NCI-H2081 treated with DMSO at 0.1 percent for 48 hours (cell line): Measurements from ENCODE around the gene CACNG7.

ENCODE experiments used
- DNase-seq: peaks from one replicate; lab custom pipeline; 2025; lab: John Stamatoyannopoulos, UW

Gene CACNG7

DNA sequence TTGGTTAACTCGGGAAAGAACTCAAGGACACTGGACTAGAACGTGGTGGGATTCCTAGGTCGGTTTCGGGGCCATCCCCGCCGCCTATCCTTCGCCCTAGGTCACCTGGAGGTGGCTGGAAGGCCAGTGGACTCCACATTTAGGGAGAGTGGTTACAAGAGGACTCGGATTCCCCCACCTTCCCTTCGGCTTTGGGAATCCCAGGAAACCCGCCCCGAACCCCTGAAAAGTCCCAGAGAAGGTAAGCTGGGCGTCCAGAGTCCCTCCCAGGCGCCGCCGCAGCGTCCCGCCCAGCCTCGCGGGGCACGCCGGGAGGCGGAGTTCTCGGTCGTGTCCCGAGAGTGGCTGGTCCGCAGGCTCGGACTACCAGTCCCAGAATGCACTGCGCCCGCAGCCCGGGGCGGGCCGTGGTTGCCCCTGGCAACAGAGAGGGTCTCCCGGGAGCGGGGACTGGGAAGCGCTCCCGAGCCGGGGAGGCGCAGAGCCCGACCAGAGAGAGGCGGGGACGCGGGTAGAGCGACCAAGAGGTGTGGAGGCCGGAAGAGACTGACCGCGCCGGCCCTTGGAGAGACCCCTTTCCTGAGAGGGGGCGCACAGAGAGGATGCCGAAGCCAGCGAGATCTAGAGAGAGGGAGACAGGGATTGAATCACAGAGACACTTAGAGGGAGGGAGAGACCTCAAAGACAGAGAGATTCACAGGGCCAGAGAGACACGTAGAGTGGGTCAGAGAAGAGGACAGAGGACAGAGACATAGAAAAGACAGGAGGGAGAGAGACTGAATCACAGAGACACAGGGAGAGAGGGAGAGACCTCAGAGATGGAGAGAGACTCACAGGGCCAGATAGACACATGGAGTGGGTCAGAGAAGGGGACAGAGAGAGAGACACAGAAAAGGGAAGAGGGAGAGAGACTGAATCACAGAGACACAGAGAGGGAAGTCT is 29.7 kb upstream of the CACNG7 start:
- DNase-seq: no peak

DNA sequence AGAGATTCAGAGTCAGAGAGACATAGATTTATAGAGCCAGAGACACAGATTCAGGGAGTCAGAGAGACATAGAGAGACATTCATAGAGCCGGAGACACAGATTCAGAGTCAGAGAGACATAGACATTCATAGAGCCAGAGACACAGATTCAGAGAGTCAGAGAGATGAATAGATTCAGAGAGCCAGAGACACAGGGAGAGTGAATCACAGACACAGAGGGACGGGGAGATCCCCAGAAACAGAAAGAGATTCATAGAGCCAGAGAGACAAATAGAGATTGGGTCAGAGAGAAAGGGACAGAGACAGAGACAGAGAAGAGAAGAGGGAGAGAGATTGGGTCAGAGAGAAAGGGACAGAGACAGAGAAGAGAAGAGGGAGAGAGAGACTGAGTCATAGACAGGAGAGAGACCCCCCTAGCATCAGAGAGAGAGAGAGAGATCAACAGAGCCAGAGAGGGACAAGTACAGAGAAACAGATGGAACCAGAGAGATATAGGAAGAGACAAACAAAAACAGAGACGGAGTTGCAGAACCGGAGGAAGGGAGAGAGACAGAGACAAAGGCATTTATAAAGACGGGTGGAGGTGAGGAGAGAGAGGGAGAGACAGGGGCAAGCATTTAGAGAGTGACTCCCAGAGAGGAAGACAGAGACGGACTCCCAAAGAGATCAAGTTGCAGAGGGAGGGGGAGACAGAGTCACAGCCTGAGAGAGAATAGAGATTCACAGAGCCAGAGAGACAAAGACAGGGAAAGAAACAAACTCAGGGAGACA is 28.2 kb upstream of the CACNG7 start:
- DNase-seq: no peak

DNA sequence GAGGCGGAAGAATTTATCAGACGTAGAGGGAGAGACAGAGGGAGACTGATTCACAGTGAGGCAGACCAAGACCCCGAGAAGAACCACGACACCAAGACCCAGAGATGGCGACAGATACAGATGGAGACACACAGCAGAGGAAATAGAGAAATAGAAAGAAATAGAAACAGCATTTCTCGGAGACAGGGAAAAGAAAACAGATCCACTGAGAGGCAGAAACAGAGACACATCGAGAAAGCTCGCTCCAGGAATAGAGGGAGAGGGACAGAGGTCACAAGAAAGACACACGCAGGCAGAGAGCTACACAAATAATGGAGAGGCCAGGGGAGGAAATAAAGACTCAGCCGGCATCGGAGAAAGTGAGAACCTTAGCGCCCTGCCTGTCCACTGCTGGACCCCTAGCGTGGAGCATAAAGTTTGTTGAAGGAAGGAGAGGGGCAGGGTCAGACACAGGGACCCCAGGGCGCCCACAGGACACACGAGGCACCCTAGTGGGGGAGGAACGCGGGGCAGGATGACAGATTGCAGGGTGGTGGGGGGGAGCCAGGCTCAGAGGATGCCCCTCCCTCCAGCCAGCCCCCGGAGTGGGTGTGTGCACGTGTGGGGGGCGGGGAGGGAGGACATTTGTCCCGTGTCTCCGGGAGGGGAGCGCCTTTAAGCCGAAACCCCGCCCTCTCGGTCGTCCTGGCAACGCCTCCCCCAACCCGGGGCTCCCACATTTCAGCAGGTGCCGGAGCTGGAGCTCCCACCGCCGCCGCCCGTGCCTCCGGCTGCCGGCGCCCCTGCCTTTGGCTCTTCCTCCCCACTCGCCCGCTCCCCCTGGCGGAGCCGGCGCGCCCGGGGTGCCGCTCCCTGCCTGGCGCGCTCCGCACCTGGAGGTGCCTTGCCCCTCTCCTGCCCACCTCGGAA is 27.3 kb upstream of the CACNG7 start, which contains the start of gene PRKCG:
Gene PRKCG (plus strand): TSS at position 716 of the 909 bp plus-strand sequence. CDS start 298 bp downstream, outside the sequence.
- no peak for DNase-seq

DNA sequence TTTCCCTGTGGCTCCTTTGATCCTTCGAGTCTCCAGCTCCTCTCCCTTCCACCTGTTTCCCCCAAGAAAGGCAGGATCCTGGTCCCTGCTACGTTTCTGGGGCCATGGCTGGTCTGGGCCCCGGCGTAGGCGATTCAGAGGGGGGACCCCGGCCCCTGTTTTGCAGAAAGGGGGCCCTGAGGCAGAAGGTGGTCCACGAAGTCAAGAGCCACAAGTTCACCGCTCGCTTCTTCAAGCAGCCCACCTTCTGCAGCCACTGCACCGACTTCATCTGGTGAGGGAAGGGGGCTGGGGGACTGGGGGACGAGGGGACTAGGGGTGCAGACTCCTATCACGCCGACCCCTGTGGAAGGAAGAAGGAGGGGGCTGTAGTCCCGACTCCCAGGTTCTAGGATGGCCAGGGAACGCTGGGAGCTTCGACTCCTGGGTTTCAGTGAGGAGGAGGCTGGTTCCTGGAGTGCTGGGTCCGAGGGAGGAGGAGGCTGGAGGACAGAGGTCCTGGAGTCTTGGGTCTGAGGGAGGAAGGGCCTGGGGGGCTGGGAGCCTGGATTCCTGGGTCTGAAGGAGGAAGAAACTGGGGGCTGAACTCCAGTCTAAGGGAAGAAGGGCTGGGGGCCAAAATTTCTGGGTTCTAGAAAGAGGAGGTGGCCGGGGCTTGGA is 26.6 kb upstream of the CACNG7 start:
- DNase-seq: no peak

DNA sequence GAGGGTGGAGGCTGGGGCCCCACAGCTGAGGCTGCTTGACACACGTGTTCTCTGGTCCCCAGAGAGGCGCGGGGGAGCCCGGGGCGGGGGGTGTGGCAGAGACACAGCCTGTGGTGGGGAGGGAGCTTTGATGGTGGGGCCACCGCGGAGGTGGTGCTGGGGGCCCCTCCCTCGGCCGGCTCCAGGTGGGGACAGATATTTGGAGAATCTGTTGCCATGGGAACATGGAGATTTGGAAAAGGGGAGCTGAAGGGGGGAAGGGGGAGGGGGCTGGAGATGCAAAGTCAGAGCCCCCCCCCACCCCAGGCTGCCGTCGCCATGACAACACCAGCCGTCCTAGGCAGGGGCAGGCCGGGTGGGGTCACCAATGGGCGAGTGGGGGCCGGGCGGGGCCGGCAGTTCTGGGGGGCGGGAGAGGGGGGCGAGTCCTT is 25.8 kb upstream of the CACNG7 start:
- no peak for DNase-seq

DNA sequence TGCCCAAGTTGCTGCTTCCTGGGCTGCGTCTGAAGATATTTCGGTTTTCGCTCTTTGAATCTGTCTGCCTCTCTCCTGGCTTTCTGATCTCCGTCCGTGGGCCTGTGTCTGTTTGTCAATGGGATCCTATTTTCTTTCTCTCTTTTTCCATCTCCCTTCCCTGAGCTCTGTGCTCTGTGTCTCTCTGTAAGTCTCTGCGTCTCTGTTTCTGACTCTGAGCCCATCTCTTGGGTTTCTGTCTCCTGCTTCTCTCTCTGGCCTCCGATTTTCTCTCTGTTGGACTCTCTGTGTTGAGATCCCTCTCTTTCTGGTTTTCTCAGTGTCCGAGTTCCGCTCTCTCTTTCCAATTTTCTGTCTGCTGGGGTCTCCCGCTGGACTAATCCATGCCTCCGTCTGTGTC is 25.3 kb upstream of the CACNG7 start:
- no peak for DNase-seq

DNA sequence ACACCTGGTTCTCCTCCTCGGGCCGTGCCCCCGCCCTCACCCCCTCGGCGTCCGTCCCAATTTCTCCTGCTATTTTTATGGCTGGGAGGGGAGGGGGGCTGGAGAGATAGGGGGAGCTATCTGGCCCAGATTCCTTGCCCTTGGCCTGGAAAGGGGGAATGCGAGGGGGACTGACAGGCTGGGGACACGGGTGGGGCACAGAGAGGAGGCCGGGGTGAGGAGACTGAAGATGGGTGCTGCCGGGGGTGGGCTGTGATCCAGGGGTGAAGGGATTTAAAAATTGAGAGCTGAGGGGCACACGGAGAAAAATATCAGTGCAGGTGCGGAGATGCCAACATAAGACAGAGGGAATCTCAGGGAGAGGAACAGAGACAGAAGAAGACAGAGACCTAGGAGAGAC is 24.8 kb upstream of the CACNG7 start:
- DNase-seq: no peak

DNA sequence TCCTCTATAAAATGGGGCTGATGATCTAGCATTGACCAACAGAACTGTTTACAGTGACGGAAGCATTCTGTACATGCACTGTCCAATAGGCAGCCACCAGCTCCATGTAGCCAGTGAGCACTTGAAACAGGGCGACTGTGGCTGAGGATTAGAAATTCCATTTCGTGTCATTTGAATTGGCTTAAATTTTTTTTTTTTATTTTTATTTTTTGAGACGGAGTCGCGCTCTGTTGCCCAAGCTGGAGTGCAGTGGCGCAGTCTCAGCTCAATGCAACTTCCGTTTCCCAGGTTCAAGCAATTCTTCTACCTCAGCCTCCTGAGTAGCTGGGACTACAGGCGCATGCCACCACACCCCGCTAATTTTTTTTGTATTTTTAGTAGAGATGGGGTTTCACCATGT is 24.0 kb upstream of the CACNG7 start:
- DNase-seq: no peak

DNA sequence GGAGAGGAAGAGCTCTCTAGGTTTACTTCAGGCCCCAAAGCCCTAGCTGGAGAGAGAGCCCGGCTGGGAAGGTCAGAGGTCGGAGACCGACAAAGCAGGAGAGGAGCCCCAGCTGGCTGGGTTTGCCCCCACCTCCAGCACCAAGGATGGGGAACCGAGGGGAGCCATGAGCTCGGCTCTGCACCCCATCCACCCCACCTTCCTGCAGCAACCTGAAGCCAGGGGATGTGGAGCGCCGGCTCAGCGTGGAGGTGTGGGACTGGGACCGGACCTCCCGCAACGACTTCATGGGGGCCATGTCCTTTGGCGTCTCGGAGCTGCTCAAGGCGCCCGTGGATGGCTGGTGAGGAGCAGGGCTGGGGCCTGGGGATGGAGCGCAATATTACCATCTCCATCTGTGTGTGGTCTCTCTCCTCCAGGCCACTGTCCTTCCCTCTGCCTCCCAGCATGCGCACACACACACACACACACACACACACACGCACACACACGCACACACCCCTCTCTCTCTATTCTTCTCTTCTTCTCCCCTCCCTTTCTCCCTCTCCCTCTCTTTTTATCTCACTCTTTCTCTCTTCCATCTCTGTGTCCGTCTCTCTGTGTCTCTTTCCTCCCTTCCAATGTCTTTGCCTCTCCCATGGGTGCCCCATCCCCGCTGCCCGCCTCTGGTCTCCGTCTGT is 16.6 kb upstream of the CACNG7 start:
- DNase-seq: no peak

DNA sequence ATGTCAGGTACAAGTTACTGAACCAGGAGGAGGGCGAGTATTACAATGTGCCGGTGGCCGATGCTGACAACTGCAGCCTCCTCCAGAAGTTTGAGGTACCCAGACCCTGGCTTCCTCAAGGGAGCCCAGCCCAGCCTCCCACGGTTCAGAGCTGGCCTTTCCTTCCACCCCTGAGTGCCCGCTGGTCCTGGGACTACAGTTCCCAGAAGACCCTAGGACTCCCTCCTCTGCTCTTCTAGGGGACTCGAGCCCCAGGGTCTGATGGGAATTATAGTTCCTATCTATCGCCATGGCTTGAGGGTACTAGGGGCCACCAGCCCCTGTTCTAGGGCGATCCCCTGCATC is 16.1 kb upstream of the CACNG7 start:
- DNase-seq: no peak

DNA sequence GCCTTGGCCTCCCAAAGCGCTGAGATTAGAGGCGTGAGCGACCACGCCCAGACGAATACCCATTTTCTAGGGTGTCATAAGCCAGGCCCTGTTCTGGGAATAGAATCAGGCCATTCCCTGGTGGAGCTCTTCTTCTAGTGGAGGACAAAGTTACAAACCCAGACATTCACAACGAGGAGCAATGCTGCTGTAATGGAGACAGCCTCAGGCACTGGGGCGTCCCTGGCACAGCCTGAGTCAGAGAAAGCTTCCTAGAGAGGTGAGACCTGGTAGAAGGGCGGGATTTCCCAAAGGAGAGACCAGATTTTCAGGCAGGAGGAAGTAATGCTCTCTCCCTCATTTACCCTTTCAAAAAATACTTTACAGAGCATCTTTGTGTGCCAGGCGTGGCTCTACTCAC is 14.4 kb upstream of the CACNG7 start:
- DNase-seq: no peak

DNA sequence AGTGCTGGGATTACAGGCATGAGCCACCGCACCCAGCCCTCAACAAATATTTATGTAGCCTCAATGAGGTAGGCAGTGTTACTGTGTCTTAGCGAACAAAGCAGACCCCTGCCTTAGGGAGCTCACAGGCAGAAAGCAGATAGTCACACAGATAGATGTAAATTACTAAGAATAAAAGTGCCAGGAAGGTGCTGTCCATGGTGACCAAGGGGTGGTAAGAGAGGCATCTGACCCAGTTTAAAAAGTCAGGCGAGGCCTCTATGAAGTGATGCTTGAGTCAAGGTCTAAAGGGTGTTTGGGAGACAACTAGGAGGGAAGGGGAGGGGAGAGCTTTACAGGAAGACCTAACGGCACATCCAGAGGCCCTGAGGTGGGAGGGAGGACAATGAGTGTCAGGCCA is 12.4 kb upstream of the CACNG7 start:
- DNase-seq: no peak

DNA sequence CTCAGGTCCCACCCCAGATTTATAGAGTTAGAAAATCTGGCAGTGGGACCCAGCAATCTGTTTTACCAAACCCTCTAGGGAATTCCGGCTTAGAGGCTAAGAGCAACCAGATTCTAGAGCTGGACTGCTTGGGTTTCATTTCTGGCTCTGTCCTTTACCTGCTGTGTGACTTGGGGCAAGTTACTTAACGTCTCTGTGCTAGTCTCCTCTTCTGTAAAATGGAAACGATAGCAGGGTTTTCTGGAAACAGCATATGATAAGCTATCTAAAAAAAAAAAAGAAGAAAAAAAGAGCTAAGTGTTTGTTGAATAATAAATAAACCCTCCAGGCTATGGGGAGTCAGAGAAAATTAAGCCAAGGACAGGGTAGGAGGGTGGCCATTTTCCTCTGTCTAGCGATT is 11.6 kb upstream of the CACNG7 start:
- DNase-seq: no peak

DNA sequence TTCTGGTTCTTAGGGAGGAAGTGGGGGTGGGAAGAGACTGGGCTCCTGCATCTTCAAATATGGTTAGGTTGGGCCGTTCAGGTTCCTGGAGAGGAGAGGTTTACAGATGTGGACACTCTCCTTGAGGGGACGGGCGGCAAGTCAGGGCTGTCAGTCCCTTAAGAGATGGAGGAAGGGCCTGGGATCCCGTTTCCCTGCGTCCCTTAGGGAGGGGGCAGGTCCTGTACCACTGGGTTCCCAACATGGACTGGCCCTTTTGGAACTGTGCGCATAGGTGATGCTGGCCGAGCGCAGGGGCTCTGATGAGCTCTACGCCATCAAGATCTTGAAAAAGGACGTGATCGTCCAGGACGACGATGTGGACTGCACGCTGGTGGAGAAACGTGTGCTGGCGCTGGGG is 10.9 kb upstream of the CACNG7 start:
- DNase-seq: no peak

DNA sequence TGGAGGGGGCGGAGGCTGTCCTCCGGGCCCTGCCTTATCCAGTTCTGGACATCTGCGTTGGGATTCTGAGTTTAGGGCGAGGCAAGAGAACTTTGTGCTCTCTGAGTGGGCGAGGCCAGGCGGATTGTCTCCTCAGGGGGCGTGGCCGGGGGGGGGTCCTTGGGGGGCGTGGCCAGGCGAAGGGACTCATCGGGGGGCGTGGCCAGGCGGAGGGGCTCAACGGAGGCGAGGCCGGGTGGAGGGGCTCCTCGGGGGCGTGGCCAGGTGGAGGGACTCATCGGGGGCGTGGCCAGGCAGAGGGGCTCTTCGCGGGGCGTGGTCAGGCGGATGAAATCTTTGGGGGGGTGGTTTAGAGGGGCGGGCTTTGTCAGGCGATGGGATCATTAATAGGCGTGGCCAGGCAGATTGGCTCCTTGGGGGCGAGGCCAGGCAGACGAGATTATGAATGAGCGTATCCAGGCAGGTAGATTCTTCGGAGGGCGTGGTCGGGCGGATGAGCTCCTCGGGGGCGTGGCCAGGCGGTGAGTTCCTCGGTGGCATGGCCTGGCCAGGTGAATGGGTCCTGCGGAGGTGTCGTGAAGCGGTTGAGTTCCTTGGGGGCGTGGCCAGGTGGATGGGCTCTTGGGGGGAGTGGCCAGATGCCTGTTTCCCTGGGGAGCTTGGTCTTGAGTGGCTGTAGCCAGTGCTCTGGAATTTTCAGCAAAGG is 10.3 kb upstream of the CACNG7 start:
- no peak for DNase-seq

DNA sequence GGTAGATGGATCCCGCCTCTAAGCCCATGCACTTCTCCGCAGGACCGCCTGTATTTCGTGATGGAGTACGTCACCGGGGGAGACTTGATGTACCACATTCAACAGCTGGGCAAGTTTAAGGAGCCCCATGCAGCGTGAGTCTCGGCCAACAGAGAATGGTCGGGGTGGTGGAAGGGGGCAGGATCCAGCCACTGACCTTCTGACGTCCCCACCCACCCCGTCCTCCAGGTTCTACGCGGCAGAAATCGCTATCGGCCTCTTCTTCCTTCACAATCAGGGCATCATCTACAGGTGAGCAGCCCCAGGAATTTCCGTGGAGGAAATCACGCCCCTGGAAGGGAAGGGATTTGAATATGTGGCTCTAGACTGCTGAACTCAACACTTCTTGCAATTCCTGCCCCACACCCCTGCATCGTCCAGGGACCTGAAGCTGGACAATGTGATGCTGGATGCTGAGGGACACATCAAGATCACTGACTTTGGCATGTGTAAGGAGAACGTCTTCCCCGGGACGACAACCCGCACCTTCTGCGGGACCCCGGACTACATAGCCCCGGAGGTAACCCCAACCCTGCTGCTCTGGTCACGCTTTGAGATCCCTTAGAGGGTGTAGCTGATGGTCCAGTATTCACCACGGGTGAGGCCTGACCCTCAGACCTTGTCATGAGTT is 8.8 kb upstream of the CACNG7 start:
- no peak for DNase-seq

DNA sequence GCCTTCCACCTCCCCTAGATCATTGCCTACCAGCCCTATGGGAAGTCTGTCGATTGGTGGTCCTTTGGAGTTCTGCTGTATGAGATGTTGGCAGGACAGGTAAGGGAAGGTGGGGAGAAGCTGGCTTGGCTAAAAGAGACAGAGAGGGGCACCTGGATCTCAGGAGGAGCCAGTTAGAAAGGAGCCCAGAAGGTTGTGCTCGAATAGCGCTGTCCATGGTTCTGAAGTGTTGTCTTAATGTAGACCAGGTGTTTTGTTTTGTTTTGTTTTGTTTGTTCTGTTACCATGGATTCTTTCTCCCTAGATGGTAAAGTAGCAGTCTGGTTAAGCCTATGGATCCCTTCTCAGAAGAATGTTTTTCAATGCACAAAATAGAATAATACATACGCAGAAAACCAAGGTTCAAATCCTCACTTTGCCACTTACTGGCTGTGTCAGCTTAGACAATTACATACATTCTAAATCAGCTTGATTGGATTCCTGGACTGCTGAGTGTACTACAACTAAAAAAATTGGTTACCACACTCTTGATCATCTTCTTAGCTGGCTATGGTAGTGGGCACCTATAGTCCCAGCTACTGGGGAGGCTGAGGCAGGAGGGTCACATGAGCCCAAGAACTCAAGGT is 5.9 kb upstream of the CACNG7 start:
- no peak for DNase-seq

DNA sequence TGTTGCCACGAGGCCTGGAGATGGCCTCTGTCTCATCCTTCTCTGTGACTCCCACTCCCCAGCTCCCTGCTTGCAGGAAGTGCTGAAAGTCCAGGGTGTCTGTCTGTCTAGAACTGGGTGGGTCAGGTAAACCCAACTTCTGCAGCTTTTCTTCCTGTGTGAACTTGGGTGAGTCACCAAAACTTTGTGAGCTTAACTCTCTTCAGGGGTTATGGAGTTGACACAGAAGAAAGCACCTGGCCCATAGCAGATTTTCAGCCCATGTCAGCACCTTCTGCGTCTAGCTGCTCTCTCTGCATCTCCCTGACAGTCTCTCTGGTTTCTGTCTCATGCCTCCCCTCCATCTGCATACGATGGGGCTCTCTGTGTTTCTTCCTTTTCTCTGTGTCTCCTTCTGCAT is 4.2 kb upstream of the CACNG7 start:
- DNase-seq: no peak

DNA sequence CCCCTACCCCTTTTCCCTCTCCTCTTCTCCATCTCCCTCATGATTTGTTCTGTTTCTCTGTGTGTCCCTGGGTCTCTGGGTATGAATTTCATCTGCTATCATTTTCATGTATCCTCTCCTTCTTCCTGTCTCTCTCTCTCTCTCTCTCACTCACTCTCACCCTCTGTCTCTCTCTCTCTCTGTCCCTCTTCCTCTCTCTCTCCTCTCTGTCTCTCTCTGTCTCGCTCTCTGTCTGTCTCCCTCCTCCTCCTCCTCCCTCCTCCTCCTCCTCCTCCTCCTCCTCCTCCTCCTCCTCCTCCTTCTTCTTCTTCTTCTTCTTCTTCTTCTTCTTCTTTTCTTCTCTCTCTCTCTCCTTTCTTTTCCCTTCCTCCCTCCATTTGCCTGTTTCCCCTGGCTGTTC is 3.3 kb upstream of the CACNG7 start:
- DNase-seq: no peak
